WERI-Rb-1 (cell line): ENCODE results near the gene KCNA1.

Source experiments
- DNase-seq: peaks from one replicate; pipeline ENCODE4 v3.0.0-alpha.2; 2020
- H3K27ac ChIP-seq: fragments of 250-450 bp; sonication (Bioruptor Pico); 2 replicates; pipeline ENCODE4 v1.5.1; 2020; ENCODE audit warnings: mild to moderate bottlenecking, moderate library complexity
- H3K27me3 ChIP-seq: fragments of 250-450 bp; sonication (Bioruptor Pico); 2 replicates; pipeline ENCODE4 v1.5.1; 2021; ENCODE audit warnings: mild to moderate bottlenecking, low read depth, moderate library complexity; ENCODE audit not compliant: insufficient read depth, severe bottlenecking
- H3K36me3 ChIP-seq: fragments of 250-450 bp; sonication (Bioruptor Pico); 2 replicates; pipeline ENCODE4 v1.5.1; 2020; ENCODE audit warnings: mild to moderate bottlenecking, moderate library complexity
- H3K4me3 ChIP-seq: 2 replicates; pipeline ENCODE4 v1.5.1; 2011; ENCODE audit warnings: low read depth, mild to moderate bottlenecking, control low read depth, low read length
- H3K9me3 ChIP-seq: fragments of 250-450 bp; sonication (Bioruptor Pico); 2 replicates; pipeline ENCODE4 v1.5.1; 2021; ENCODE audit warnings: mild to moderate bottlenecking, moderate library complexity; ENCODE audit not compliant: severe bottlenecking
- TF ChIP-seq, protein P1 (sequence below): IDR thresholded peaks from 2 replicates; pipeline ENCODE4 v1.5.1; 2011; ENCODE audit warnings: low read depth, mild to moderate bottlenecking, control low read depth, inconsistent platforms, low read length

KCNA1 gene

GRCh38 chr12:4958697-4959375 is 49.1 kb downstream of the KCNA1 start:
- H3K4me3 ChIP-seq, result no peak overlapping the region
- H3K27ac ChIP-seq, result no peak overlapping the region
- no peaks in the 10 kb centered on the region for H3K36me3 ChIP-seq
- TF ChIP-seq, protein P1, sequence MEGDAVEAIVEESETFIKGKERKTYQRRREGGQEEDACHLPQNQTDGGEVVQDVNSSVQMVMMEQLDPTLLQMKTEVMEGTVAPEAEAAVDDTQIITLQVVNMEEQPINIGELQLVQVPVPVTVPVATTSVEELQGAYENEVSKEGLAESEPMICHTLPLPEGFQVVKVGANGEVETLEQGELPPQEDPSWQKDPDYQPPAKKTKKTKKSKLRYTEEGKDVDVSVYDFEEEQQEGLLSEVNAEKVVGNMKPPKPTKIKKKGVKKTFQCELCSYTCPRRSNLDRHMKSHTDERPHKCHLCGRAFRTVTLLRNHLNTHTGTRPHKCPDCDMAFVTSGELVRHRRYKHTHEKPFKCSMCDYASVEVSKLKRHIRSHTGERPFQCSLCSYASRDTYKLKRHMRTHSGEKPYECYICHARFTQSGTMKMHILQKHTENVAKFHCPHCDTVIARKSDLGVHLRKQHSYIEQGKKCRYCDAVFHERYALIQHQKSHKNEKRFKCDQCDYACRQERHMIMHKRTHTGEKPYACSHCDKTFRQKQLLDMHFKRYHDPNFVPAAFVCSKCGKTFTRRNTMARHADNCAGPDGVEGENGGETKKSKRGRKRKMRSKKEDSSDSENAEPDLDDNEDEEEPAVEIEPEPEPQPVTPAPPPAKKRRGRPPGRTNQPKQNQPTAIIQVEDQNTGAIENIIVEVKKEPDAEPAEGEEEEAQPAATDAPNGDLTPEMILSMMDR, result no peak
- no peaks in the 10 kb centered on the region for H3K9me3 ChIP-seq
- no peak for DNase-seq
- H3K27me3 ChIP-seq, result no peaks in the 10 kb centered on the region

DNA sequence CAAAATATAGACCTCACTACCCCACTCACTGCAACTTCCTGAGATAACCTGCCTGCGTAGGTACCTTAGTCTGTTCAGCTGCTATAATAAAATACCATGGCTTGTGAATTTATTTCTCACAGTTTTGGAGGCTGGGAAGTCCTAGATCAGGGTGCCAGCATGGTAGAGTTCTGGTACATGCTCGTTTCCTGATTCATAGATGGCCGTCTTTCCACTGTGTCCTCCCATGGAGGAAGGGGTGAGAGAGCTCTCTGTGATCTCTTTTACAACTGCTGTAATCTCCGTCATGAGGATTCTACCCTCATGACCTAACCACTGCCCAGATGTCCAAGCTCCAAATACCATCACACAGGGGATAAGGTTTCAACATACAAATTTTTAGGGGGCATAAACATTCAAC is 49.7 kb downstream of the KCNA1 start:
- Histone ChIP-seq H3K27me3 (no peaks in the 10 kb centered on the region), H3K9me3 (no peaks in the 10 kb centered on the region), H3K36me3 (no peaks in the 10 kb centered on the region), H3K4me3 (no peak overlapping the region), H3K27ac (no peak overlapping the region)
- TF ChIP-seq, protein P1, result no peak
- DNase-seq, result no peak

GRCh38 chr12:4960030-4960429 is 50.3 kb downstream of the KCNA1 start:
- H3K36me3 ChIP-seq, result no peaks in the 10 kb centered on the region
- H3K27ac ChIP-seq, result no peak overlapping the region
- DNase-seq, result no peak
- TF ChIP-seq, protein P1, result no peak
- no peaks in the 10 kb centered on the region for H3K9me3 ChIP-seq
- no peaks in the 10 kb centered on the region for H3K27me3 ChIP-seq
- H3K4me3 ChIP-seq, result no peak overlapping the region

GRCh38 chr12:4960547-4960946 is 50.8 kb downstream of the KCNA1 start:
- TF ChIP-seq, protein P1, result no peak
- no peak for DNase-seq
- Histone ChIP-seq H3K9me3 (no peaks in the 10 kb centered on the region), H3K27me3 (no peaks in the 10 kb centered on the region), H3K27ac (no peak overlapping the region), H3K36me3 (no peaks in the 10 kb centered on the region), H3K4me3 (no peak overlapping the region)

DNA sequence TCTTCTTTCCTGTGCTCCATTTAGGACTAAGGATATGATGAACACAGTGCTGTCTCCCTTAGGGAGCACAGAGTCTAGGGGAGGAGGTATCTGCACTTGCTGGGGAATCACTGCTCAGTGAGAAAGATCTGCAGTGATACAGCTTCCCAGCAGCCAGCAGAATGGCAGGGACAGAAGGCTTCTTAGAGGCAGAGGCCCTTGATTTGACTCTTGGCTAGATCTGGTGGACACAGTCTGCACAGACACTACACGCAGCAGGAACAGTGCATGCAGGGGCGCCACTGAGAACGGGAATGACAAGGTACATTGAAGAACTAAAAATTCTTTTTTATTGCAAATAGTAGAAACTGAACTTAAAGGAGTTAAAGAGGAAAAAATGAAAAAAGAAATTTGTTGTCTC is 51.6 kb downstream of the KCNA1 start:
- TF ChIP-seq, protein P1, result no peak
- H3K36me3 ChIP-seq, result no peaks in the 10 kb centered on the region
- H3K4me3 ChIP-seq, result no peak overlapping the region
- DNase-seq, result no peak
- H3K27me3 ChIP-seq, result no peaks in the 10 kb centered on the region
- no peaks in the 10 kb centered on the region for H3K9me3 ChIP-seq
- H3K27ac ChIP-seq, result no peak overlapping the region
